Fibroblast of lung (primary cell): ENCODE data around the gene KCNH1.

Experiments
- EZH2 ChIP-seq: IDR thresholded peaks from 2 replicates; pipeline ENCODE4 v1.5.1; 2012; ENCODE audit warnings: low read length, control low read depth, mild to moderate bottlenecking; ENCODE audit errors: missing control alignments
- TF ChIP-seq, protein P1 (sequence below), 2 donors: IDR thresholded peaks in 1 of 2; conservative IDR thresholded peaks in 1 of 2; 1 replicate in 1 of 2; 2 replicates in 1 of 2; pipeline ENCODE4 v1.5.1; 2011 to 2012; ENCODE audit warnings: low read length in 2 of 2, control low read depth in 1 of 2, inconsistent platforms in 1 of 2, low read depth in 1 of 2, mild to moderate bottlenecking in 1 of 2

- TF ChIP-seq, protein P1, sequence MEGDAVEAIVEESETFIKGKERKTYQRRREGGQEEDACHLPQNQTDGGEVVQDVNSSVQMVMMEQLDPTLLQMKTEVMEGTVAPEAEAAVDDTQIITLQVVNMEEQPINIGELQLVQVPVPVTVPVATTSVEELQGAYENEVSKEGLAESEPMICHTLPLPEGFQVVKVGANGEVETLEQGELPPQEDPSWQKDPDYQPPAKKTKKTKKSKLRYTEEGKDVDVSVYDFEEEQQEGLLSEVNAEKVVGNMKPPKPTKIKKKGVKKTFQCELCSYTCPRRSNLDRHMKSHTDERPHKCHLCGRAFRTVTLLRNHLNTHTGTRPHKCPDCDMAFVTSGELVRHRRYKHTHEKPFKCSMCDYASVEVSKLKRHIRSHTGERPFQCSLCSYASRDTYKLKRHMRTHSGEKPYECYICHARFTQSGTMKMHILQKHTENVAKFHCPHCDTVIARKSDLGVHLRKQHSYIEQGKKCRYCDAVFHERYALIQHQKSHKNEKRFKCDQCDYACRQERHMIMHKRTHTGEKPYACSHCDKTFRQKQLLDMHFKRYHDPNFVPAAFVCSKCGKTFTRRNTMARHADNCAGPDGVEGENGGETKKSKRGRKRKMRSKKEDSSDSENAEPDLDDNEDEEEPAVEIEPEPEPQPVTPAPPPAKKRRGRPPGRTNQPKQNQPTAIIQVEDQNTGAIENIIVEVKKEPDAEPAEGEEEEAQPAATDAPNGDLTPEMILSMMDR (conservative IDR thresholded peaks at IDR 0.05 in 1 of 2, IDR thresholded peaks at IDR 0.05 in 1 of 2; ENCODE audit: low read depth in 1 of 2, low read length in 2 of 2) = no peak
- TF ChIP-seq EZH2 = no peak
Measured at GRCh38 chr1:210635108-210635507, 498.8 kb downstream of the KCNH1 start.
